ENCODE results near the gene ACTR2. TPM values are rescaled to one million over a fixed set of nuclear protein-coding genes. Genes with fewer than 3 reads are reported as not detected.

Gene ACTR2
- total and polyA plus RNA-seq, 9 donors, result 33.4 to 146 (median 113) TPM

DNA sequence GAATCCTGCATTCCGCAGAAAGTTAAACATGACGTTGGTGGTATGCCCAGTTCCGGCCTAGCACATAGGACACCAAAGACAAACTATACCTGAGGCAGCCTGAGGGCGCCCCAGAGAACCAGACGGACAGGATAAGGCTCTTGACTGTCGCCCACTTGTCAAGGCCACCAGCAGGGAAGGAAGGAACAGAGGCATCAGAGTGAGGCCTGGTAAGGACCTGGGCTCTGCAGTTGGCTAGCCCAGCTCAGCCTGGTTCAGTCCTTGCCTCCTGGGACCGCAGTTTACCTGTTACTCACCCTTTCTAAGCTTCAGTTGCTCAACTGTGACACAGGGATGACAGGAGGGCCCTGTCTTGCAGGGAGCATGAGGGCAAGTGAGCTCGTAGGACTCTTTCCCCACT lies 82.1 kb downstream of the ACTR2 start:
- no peaks in the 10 kb centered on the region for H3K36me3 ChIP-seq
- intact Hi-C loops (cut with DNase I), result loop anchor here in 1 of 4 donors (10.0 kb wide), 1 partner anchor 125 kb away; the partner anchor contains the start of gene SPRED2

DNA sequence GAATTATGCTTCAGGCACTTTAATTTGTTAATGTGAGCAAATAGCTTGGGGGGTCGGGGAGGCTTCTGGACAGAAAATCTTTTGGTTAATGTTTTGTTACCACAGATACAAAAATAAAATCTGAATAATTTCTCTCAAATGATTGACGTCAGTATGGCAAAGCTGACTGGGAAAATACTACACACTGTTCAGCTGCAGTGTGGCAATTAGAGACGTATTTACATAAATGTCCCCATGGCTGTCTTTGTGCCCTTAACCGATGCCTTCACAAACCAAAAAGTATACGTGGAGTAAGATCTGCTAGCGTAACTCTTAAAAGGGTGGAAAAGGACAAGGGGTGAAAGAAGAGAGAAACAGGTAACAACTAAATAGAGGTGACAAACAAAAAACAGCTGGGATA lies 83.4 kb downstream of the ACTR2 start:
- H3K27me3 ChIP-seq, result no peaks in the 10 kb centered on the region
- TF ChIP-seq EP300 (IDR thresholded peaks at IDR 0.05) (no peak), POLR2A (IDR thresholded peaks at IDR 0.05) (no peak)
- TF ChIP-seq, protein P1, sequence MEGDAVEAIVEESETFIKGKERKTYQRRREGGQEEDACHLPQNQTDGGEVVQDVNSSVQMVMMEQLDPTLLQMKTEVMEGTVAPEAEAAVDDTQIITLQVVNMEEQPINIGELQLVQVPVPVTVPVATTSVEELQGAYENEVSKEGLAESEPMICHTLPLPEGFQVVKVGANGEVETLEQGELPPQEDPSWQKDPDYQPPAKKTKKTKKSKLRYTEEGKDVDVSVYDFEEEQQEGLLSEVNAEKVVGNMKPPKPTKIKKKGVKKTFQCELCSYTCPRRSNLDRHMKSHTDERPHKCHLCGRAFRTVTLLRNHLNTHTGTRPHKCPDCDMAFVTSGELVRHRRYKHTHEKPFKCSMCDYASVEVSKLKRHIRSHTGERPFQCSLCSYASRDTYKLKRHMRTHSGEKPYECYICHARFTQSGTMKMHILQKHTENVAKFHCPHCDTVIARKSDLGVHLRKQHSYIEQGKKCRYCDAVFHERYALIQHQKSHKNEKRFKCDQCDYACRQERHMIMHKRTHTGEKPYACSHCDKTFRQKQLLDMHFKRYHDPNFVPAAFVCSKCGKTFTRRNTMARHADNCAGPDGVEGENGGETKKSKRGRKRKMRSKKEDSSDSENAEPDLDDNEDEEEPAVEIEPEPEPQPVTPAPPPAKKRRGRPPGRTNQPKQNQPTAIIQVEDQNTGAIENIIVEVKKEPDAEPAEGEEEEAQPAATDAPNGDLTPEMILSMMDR (IDR thresholded peaks at IDR 0.05), result no peak
- intact Hi-C loops (cut with DNase I), result no loop called here
- H3K4me3 ChIP-seq, result no peak overlapping the region
- peaks cover 7% of the 10 kb centered on the region for H3K4me1 ChIP-seq (ENCODE audit: insufficient read depth)
- no peaks in the 10 kb centered on the region for H3K9me3 ChIP-seq
- no peaks in the 10 kb centered on the region for H3K36me3 ChIP-seq
- DNase-seq, result no peak
- WGBS, 3 donors, result 81 to 87% (median 86%) methylated on average over 6 of the region's 6 CpGs
- no peak overlapping the region for H3K27ac ChIP-seq

More for the DNA sequence above, 82.1 kb downstream of the ACTR2 start:
- Histone ChIP-seq H3K27me3 (no peaks in the 10 kb centered on the region), H3K9me3 (no peaks in the 10 kb centered on the region), H3K4me1 (ENCODE audit: insufficient read depth) (peaks cover 5% of the 10 kb centered on the region), H3K4me3 (no peak overlapping the region), H3K27ac (peak overlapping the region; percentile 12 to 28)
- DNase-seq, result no peak
- TF ChIP-seq, protein P1 (IDR thresholded peaks at IDR 0.05), result no peak
- TF ChIP-seq EP300 (IDR thresholded peaks at IDR 0.05) (no peak), POLR2A (IDR thresholded peaks at IDR 0.05) (no peak)
- WGBS, 3 donors, result 78 to 82% (median 82%) methylated on average over 8 of the region's 8 CpGs

DNA sequence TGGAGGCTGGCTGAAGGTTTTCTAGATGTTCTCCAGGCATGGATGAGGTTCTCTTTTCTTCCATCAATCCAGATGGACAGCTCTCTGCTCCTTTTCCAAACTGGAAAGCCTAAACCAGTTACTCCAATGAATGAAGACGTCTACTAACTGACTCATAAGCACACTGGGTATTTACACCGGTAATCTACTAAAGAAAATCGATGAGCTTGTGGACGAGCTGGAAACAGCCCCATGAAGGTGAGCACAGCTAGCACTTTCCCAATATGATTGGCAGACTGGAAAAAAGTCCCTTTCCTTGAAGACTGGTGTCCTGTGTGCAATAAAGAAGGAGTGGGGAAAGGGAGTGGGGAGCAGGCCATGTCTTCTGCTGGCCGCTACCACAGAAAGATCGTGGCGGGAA lies 84.0 kb downstream of the ACTR2 start:
- no peaks in the 10 kb centered on the region for H3K9me3 ChIP-seq
- no peak overlapping the region for H3K4me3 ChIP-seq
- H3K27me3 ChIP-seq, result no peaks in the 10 kb centered on the region
- TF ChIP-seq, protein P1 (IDR thresholded peaks at IDR 0.05), result no peak
- no peak for TF ChIP-seq EP300 (IDR thresholded peaks at IDR 0.05)
- no peak for TF ChIP-seq POLR2A (IDR thresholded peaks at IDR 0.05)
- peaks cover 11% of the 10 kb centered on the region for H3K4me1 ChIP-seq (ENCODE audit: insufficient read depth)
- no peak overlapping the region for H3K27ac ChIP-seq
- intact Hi-C loops (cut with DNase I), result no loop called here
- no peaks in the 10 kb centered on the region for H3K36me3 ChIP-seq
- 93 to 98% (median 97%) methylated on average over 7 of the region's 7 CpGs for WGBS, 3 donors
- DNase-seq, result no peak

DNA sequence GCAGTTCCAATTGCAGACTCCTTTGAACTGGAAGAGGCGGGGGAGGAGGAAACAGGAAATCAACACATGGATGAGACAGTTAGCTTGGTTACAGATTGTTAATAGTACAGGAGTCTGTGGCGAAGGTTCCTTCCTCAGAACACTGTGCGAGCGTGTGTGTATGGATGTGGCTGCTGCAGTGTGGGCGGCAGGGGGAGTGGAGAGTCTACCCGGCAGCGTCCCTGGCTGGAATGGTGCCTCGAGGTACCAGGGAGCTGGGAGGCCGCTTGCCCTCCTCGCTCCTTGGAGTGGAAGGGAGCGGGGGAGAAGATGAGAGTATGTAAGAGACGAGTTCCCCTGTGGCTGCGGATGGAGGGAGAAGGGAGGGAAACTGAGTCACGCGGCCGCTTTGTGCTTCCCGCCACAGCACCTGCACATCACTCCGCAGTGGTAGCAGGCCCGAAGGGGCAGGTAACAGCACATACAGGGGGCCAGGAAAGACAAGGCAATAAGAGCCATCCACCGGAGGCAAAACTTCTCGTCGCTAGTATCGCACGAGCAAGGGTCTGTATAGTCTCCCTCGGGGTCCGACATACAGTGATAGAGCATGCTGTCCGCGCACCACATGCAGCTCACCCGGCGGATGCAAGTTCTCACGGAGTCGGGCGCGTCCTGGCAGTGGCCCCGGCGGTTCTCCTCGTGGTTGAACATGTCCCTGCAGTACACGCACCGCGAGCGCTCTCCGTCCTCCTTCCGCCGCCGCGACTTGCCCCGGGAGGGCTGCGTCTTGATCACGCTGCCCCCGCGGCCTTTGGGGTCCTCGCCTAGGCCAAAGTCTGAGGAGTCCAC lies 85.7 kb downstream of the ACTR2 start:
- no peak overlapping the region for H3K27ac ChIP-seq
- H3K9me3 ChIP-seq, result no peaks in the 10 kb centered on the region
- WGBS, 3 donors, result 83 to 88% (median 87%) methylated on average over 52 of the region's 52 CpGs
- H3K4me1 ChIP-seq (ENCODE audit: insufficient read depth), result peaks cover 12% of the 10 kb centered on the region
- TF ChIP-seq POLR2A (IDR thresholded peaks at IDR 0.05) (no peak), EP300 (IDR thresholded peaks at IDR 0.05) (no peak)
- TF ChIP-seq, protein P1 (IDR thresholded peaks at IDR 0.05), result no peak
- no peak for DNase-seq
- intact Hi-C loops (cut with DNase I), result no loop called here
- H3K36me3 ChIP-seq, result no peaks in the 10 kb centered on the region
- H3K27me3 ChIP-seq, result no peaks in the 10 kb centered on the region
- no peak overlapping the region for H3K4me3 ChIP-seq
